HG02642 (cell line): ENCODE measurements around the gene NUDT1.

Experiments
- ATAC-seq: cut with Tn5 transposase; IDR thresholded peaks from one replicate; pipeline ENCODE4 v1.9.1; 2021; ENCODE audit warnings: mild to moderate bottlenecking; ENCODE audit not compliant: unreplicated experiment, poor library complexity

Gene NUDT1

GRCh38 chr7:2222516-2222915 is 19.5 kb upstream of the NUDT1 start:
- ATAC-seq, result no peak

- no peak for ATAC-seq
Measured at GRCh38 chr7:2223321-2223720, 18.7 kb upstream of the NUDT1 start.

DNA sequence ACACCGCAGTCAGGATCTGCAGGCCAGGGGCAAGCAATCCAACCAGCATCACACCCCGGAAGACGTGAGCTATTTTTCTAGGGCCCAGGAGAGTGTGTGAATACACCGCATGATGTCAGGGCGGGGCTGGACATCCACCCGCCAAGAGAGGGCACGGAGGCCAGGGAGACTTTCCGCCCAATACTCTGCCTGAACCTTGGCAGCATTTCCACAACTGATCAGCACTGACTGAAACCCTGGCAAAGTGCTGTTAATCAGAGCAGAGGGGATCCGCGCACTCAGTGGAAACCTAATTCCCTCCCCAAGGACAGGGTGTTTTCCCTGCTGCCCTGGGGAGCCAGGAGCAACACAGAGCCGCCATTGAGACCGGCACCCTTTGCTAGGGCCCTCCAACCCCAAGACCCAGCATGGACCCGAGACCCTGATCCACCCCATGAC is 17.5 kb upstream of the NUDT1 start:
- ATAC-seq, result no peak

- ATAC-seq, result no peak
Measured at GRCh38 chr7:2224934-2225333, 17.1 kb upstream of the NUDT1 start.

DNA sequence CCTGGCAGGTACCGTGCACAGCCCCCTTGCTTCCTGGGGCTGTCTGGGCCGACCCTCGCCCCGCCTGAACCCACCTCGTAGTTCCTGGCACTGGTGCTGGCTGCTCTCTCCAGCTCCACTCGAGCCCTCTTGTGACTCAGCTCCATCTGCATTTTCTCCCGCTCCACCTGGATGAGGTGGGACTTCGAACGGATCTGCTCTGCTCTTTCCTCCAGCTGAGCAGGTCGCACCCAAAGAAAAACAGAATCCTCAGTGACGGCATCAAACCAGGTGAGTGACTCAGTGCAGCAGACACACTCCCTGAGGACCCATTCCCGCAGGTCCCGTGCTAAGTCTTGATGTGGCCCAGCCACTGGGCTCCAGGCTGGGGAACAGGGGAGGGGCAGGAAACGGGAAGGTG is 16.7 kb upstream of the NUDT1 start:
- no peak for ATAC-seq

DNA sequence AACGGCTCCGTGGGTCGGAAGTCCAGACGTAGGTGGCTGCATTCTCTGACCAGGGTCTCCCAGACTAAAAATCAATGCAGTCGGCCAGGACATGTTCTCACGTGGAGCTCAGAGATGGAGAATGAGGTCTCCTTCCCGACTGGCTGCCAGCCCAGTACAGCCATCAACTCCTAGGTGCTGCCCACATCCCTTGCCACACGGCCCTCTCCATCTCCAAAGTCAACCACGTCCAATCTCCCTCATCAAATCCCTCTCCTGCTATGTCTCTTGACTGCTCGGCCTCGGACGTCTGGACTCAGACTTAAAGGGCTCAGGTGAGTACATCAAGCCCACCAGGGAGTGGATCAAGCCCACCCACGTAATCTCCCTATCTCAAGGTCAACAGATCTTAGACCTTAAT is 16.2 kb upstream of the NUDT1 start:
- no peak for ATAC-seq

GRCh38 chr7:2227699-2228098 is 14.3 kb upstream of the NUDT1 start:
- ATAC-seq, result no peak

DNA sequence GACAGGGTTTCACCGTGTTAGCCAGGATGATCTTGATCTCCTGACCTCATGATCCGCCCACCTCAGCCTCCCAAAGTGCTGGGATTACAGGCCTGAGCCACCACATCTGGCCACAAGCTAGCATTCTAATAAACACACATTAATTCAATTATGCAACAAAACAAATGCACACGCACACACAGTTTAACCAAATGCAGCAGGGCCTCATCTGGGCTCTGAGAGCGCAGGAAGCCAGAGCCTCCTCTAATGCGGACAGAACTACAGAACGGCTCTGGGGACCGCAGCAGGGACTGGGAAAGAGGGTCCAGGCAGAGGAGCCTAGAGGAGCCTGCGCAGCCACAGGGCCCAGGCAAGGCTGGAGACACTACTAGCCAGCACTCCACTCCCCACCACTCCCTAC is 13.1 kb upstream of the NUDT1 start:
- ATAC-seq, result no peak

DNA sequence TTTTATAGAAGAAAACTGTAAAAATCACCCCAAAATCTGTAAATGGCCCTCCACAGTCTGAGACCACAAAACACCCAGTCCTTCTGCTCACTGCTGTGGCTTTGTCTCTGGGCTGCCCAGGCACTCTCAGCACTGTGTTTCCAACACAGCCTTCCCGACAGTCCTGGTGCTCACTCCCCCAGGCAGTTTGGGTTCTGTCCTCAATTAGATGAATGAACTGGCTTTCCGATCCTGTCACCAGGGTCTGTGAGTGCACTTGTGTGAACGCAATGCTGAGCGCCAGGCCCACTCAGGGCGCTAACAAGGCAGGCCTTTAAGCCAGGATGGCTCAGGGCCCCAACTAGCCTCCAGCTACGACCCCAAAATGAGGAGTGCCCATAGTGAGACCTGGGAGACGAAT is 12.6 kb upstream of the NUDT1 start:
- ATAC-seq, result no peak

GRCh38 chr7:2230226-2230625 is 11.8 kb upstream of the NUDT1 start:
- ATAC-seq, result no peak

- no peak for ATAC-seq
Measured at GRCh38 chr7:2230882-2231281, 11.1 kb upstream of the NUDT1 start.

- peak; percentile 37 for ATAC-seq
Measured at GRCh38 chr7:2231992-2232765, 9.8 kb upstream of the NUDT1 start.

DNA sequence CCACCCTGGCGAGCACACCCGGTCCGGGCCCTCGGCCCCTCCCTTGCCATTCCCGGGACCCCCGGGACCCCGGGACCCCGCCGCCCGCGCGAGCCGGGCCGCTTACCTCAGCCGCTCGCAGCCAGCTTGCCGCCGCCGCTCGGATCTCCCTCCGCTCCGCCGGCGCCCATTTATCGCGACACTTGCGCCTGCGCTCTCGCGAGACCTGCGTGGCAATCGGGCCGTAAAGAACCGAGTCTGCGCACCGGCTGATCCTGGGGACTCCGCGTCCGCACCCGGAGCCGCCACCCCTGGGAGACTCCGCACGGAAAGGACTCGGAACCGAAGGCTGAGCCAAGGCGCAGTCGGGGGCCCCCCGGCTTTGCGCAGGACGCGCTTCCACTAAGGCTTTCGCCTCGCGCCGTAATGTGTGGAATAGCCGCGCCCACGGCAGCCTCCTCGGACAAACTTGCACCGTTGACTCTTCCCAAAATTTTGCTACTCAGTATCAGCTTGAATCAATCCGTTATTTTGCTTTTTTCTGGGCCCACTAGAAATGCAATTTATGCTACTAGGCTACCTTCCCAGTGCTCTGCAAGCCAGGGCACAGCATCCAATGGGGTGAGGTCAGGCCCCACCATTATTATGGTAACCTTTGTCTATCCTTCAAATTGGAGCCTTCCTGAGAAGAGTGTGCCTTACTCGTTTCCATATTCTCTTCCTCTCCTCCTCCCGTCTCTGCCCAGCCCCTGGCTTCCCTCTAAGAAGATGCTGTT is 9.1 kb upstream of the NUDT1 start, which contains the start of gene MAD1L1:
MAD1L1 (minus strand) TSS at position 180 of the 755 bp plus-strand sequence. CDS start 2,812 bp downstream, outside the sequence.
- peak; percentile 75 for ATAC-seq

DNA sequence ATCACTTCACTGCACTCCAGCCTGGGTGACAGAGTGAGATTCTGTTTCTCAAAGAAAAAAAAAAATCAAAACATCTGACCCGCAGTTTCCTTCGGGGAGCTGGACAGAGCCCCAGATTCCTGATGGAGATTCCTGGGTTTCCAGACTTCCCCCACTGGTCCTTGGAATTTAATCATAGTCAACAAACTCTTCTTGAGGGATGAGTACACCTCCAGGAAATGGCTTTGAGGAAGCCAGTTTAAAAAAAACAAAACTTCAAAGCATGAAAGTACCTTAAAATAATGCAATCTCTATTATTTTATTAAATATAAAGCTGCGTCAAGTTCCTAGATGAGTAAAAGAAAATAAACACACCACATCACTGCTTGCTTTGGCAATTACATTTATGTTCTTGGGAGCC is 8.1 kb upstream of the NUDT1 start:
- ATAC-seq, result no peak

DNA sequence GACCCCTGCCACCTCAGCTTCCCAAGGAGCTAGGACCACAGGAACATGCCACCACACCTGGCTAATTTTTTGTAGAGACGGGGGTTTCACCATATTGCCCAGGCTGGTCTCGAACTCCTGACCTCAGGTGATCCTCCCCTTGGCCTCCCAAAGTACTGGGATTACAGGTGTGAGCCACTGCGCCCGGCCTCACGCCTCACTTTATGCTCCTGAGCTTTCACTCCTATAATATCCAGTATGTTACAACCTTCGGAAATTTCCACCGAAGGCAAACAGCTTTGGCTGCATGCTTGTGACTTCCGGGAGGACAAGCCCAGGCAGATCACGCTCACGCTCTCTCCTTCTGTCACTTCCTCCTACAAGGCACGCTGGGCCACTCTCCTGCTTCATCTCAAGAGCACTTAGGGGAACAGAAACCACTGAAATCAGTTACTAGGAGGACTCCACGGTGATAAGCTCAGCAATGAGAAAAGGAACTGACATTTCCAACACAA is 4.9 kb upstream of the NUDT1 start:
- peak; percentile 57 for ATAC-seq

- ATAC-seq, result no peak
Measured at GRCh38 chr7:2239242-2239641, 2.8 kb upstream of the NUDT1 start.

- peak; percentile 1 for ATAC-seq
Measured at GRCh38 chr7:2242541-2243429, 759 bp downstream of the NUDT1 start.

DNA sequence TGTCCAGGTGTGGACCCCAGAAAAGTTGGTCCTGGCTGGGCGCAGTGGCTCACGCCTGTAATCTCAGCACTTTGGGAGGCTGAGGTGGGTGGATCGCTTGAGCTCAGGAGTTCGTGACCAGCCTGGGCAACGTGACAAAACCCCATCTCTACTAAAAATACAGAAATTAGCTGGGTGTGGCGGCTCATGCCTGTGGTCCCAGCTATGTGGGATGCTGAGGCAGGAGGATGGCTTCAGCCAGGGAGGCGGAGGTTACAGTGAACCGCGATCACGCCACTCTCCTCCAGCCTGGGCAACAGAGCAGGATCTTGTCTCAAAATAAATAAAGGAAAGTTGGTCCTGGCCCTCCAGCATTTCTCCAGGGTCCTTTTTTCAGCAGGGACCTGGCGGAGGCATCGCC is 1.4 kb downstream of the NUDT1 start:
- no peak for ATAC-seq

GRCh38 chr7:2244404-2244995 is 2.5 kb downstream of the NUDT1 start:
- ATAC-seq, result no peak
